B cell (primary cell): ENCODE data around the gene GPATCH1. TPM values are rescaled to one million over a fixed set of nuclear protein-coding genes. Genes with fewer than 3 reads are reported as not detected.
A peak's percentile ranks its signal among the peaks of the same experiment; 100 is the strongest.

Source experiments
- ATAC-seq: fragments of 200-7000 bp; cut with Tn5 transposase; one replicate; pipeline ENCODE4 v1.10.0; 2021; ENCODE audit warnings: low read depth, mild to moderate bottlenecking, moderate number of reproducible peaks, moderate library complexity
- CTCF ChIA-PET: fragments of 350-600 bp; sonication (Branson Sonifier 250); formaldehyde crosslinking; loops from one replicate; lab custom pipeline; 2021; ENCODE audit warnings: antibody characterized with exemption, inconsistent platforms; lab: Charles Lee
- POLR2A ChIA-PET: fragments of 350-600 bp; sonication (Branson Sonifier 250); formaldehyde crosslinking; loops from one replicate; lab custom pipeline; 2021; ENCODE audit warnings: antibody characterized with exemption; lab: Charles Lee
- DNase-seq: peaks from one replicate; pipeline ENCODE4 v3.0.0; 2013
- H2AFZ ChIP-seq: 2 replicates; pipeline ENCODE4 v1.6.1; 2012; ENCODE audit warnings: mild to moderate bottlenecking, low read depth, low read length; ENCODE audit not compliant: insufficient read depth, poor library complexity, severe bottlenecking
- H3K27ac ChIP-seq, 2 donors: 1 replicate in 1 of 2; 2 replicates in 1 of 2; pipeline ENCODE4 v1.5.1; 2012 to 2013; ENCODE audit warnings: low read length in 2 of 2, mild to moderate bottlenecking in 2 of 2, moderate library complexity in 1 of 2
- H3K27me3 ChIP-seq, 4 experiments: fragments of 200-600 bp in 1 of 4; sonication (generic) in 1 of 4; replicated peaks in 1 of 4; 1 replicate in 2 of 4; 2 replicates in 2 of 4; pipeline versions ENCODE4 v1.6.1 to v1.7.0; 2013 to 2016; ENCODE audit warnings: low read length in 3 of 4, mild to moderate bottlenecking in 2 of 4, mixed read lengths in 1 of 4, moderate library complexity in 1 of 4; ENCODE audit not compliant: insufficient read depth in 4 of 4, control insufficient read depth in 3 of 4; ENCODE audit errors: control extremely low read depth in 1 of 4
- H3K36me3 ChIP-seq, 2 experiments: replicated peaks in 1 of 2; 1 replicate in 1 of 2; 2 replicates in 1 of 2; pipeline versions ENCODE4 v1.6.1 to v1.7.1; 2013; ENCODE audit warnings: low read length in 1 of 2; ENCODE audit not compliant: insufficient read depth in 2 of 2, control insufficient read depth in 1 of 2; ENCODE audit errors: control extremely low read depth in 1 of 2, extremely low read depth in 1 of 2
- H3K4me1 ChIP-seq, 2 donors: fragments of 200-600 bp in 1 of 2; sonication (generic) in 1 of 2; 1 replicate in 1 of 2; 2 replicates in 1 of 2; pipeline versions ENCODE4 v1.5.1 to v1.6.1; 2013 to 2017; ENCODE audit warnings: low read length in 2 of 2; ENCODE audit not compliant: control insufficient read depth in 2 of 2, insufficient read depth in 2 of 2
- H3K4me2 ChIP-seq: replicated peaks from 2 replicates; pipeline ENCODE3; 2012; ENCODE audit warnings: mild to moderate bottlenecking, low read depth, low read length; ENCODE audit not compliant: poor library complexity, severe bottlenecking
- H3K4me3 ChIP-seq, 5 experiments: fragments of 200-600 bp in 1 of 5; sonication (generic) in 1 of 5; 1 replicate in 3 of 5; 2 replicates in 2 of 5; pipeline versions ENCODE4 v1.5.1 to v1.7.0; 2011 to 2016; ENCODE audit warnings: low read length in 4 of 5, mild to moderate bottlenecking in 4 of 5, low read depth in 2 of 5, control low read depth in 1 of 5, moderate library complexity in 1 of 5; ENCODE audit not compliant: insufficient read depth in 1 of 5; ENCODE audit errors: control extremely low read depth in 1 of 5, extremely low read depth in 1 of 5
- H3K79me2 ChIP-seq: fragments of 200-600 bp; sonication (generic); one replicate; pipeline ENCODE4 v1.6.0; 2016; ENCODE audit warnings: low read length; ENCODE audit not compliant: control insufficient read depth, insufficient read depth
- H3K9ac ChIP-seq: fragments of 200-600 bp; sonication (generic); 2 replicates; pipeline ENCODE4 v1.6.1; 2017; ENCODE audit warnings: mild to moderate bottlenecking, low read length, moderate library complexity
- H3K9me3 ChIP-seq, 3 donors: one replicate each; pipeline versions ENCODE4 v1.6.1 to v1.7.1; 2013; ENCODE audit warnings: low read length in 2 of 3; ENCODE audit not compliant: control insufficient read depth in 2 of 3, insufficient read depth in 1 of 3; ENCODE audit errors: control extremely low read depth in 1 of 3
- H4K20me1 ChIP-seq: 2 replicates; pipeline ENCODE4 v1.6.0; 2012; ENCODE audit warnings: mild to moderate bottlenecking, low read length; ENCODE audit not compliant: insufficient read depth, control insufficient read depth, poor library complexity, severe bottlenecking
- H3K27ac Mint-ChIP-seq: one replicate; pipeline ENCODE4 v1.8.0; 2021; ENCODE audit warnings: mixed read lengths
- H3K27me3 Mint-ChIP-seq: one replicate; pipeline ENCODE4 v1.8.0; 2021; ENCODE audit warnings: mixed read lengths
- H3K4me1 Mint-ChIP-seq: one replicate; pipeline ENCODE4 v1.8.0; 2021; ENCODE audit warnings: mixed read lengths
- H3K4me3 Mint-ChIP-seq: one replicate; pipeline ENCODE4 v1.8.0; 2021; ENCODE audit warnings: mixed read lengths
- H3K9me3 Mint-ChIP-seq: one replicate; pipeline ENCODE4 v1.8.0; 2022; ENCODE audit warnings: mixed read lengths; ENCODE audit not compliant: insufficient read depth
- EZH2 ChIP-seq: IDR thresholded peaks from 2 replicates; pipeline ENCODE4 v1.6.1; 2012; ENCODE audit warnings: borderline replicate concordance, low read depth, mild to moderate bottlenecking, moderate library complexity, low read length; ENCODE audit not compliant: insufficient read depth, poor library complexity, severe bottlenecking
- WGBS: methylation state at CpG from one replicate; pipeline ENCODE4 v1.1.5; 2013; ENCODE audit warnings: missing lambda C conversion rate; ENCODE audit not compliant: insufficient coverage; 5-methylcytosine and 5-hydroxymethylcytosine counted together
- intact Hi-C: fragments of 100-400 bp; cut with micrococcal nuclease; formaldehyde crosslinking; loops from one replicate; pipeline ENCODE4 v1.10.0; 2022
- polyA plus RNA-seq: library from polyadenylated mRNA; depleted of rRNA; stranded (reverse); fragments of >200 nt; gene quantifications from 2 replicates; pipeline ENCODE4 v1.2.3, GENCODE V29; 2012
- total RNA-seq, 2 donors: library from RNA; stranded (reverse); fragments of 120-200 nt in 1 of 2; gene quantifications; 1 replicate in 1 of 2; 2 replicates in 1 of 2; pipeline versions ENCODE4 v1.2.3 to v1.2.4, GENCODE V29; 2013 to 2022
- TF ChIP-seq, protein P1 (sequence below): fragments of 200-600 bp; IDR thresholded peaks from one replicate; pipeline ENCODE4 v1.8.0; 2022; ENCODE audit warnings: antibody characterized with exemption, mild to moderate bottlenecking

GPATCH1 gene
- total and polyA plus RNA-seq, 2 donors (not counting 1 experiment from before 2014, with no cell fraction given) = 9.9 to 14.6 TPM

DNA sequence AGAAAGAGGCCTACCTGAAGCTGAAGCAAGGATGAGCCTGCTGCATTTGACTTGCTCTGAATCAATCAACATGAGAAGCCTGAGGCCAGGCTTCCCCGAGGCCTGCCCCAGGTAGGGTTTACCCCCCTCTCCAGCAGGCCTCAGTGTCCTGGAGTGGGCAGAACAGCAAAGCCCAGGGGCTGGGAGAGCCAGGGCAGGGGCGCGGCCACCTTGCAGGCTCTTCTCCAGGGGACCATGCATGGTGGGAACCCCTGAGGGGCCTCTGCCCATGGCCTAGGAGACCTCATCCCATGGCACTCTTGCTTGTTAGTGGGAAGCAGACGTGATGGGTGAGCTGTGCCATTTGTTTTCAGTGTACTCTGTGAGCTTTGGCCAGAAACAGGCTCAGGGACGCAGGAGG is 93.2 kb downstream of the GPATCH1 start:
- Histone ChIP-seq H3K9me3 (no peaks in the 10 kb centered on the region), H3K9ac (no peak overlapping the region), H3K4me1 (peaks cover 12 to 37% of the 10 kb centered on the region in 2 donors), H3K27me3 (no peaks in the 10 kb centered on the region), H3K27ac (no peak overlapping the region), H3K36me3 (no peaks in the 10 kb centered on the region), H3K79me2 (peaks cover 14% of the 10 kb centered on the region), H4K20me1 (no peaks in the 10 kb centered on the region), H3K4me3 (no peak overlapping the region), H3K4me2 (no peak overlapping the region), H2AFZ (no peak overlapping the region)
- intact Hi-C loops = no loop called here
- H3K4me1 Mint-ChIP-seq = peaks cover 32% of the 10 kb centered on the region
- H3K27ac Mint-ChIP-seq = no peak overlapping the region
- POLR2A ChIA-PET = no interaction called here
- no peak overlapping the region for H3K4me3 Mint-ChIP-seq
- peaks cover 3% of the 10 kb centered on the region for H3K27me3 Mint-ChIP-seq
- CTCF ChIA-PET = interaction anchor here (2.3 kb wide), 1 partner anchor 10 kb away, joined by 9 read pairs; no protein-coding TSS in a partner anchor
- no peaks in the 10 kb centered on the region for H3K9me3 Mint-ChIP-seq
- DNase-seq = no peak
- TF ChIP-seq EZH2 = no peak
- TF ChIP-seq, protein P1, sequence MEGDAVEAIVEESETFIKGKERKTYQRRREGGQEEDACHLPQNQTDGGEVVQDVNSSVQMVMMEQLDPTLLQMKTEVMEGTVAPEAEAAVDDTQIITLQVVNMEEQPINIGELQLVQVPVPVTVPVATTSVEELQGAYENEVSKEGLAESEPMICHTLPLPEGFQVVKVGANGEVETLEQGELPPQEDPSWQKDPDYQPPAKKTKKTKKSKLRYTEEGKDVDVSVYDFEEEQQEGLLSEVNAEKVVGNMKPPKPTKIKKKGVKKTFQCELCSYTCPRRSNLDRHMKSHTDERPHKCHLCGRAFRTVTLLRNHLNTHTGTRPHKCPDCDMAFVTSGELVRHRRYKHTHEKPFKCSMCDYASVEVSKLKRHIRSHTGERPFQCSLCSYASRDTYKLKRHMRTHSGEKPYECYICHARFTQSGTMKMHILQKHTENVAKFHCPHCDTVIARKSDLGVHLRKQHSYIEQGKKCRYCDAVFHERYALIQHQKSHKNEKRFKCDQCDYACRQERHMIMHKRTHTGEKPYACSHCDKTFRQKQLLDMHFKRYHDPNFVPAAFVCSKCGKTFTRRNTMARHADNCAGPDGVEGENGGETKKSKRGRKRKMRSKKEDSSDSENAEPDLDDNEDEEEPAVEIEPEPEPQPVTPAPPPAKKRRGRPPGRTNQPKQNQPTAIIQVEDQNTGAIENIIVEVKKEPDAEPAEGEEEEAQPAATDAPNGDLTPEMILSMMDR = no peak
- WGBS = 100% methylated on average over 3 of the region's 5 CpGs
- no peak for ATAC-seq

DNA sequence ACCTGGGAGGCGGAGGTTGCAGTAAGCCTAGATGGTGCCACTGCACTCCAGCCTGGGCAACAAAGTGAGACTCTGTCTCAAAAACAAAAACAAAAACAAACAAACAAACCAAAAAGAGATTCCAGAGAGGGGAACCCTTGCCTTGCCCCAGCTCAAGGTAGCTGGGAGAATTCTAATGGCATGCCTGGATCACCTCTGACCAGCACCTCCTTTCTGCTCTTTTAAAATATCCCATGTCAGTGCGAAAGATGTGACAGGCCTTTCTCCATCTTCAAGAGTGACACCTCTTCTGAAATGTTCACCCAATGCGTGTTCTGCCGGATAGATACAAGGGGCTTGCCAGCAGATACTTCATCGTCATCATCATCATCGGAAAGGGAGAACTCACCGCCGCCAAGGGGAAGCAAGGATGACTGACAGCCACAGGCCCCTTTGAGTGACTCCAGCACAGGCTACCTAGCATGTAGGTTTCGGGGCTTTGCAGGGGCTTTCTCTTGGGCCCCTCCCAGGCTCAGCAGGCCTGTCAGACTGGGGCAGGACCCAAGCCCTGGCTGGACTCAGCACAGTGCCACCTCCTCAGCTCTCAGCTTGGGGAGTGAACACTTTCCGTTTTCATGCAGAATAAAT is 94.3 kb downstream of the GPATCH1 start:
- no peak overlapping the region for H2AFZ ChIP-seq
- intact Hi-C loops = no loop called here

More for the DNA sequence above, 94.3 kb downstream of the GPATCH1 start:
- Mint-ChIP-seq H3K4me3 (peak overlapping the region; percentile 97), H3K27me3 (peaks cover 3% of the 10 kb centered on the region), H3K9me3 (no peaks in the 10 kb centered on the region), H3K4me1 (peaks cover 32% of the 10 kb centered on the region), H3K27ac (peak overlapping the region; percentile 65)
- H4K20me1 ChIP-seq = no peaks in the 10 kb centered on the region
- peak overlapping the region; percentile 87 for H3K4me2 ChIP-seq
- H3K79me2 ChIP-seq = peaks cover 14% of the 10 kb centered on the region
- no peak overlapping the region for H3K27ac ChIP-seq
- ChIA-PET POLR2A (no interaction called here), CTCF (interaction anchor here (2.3 to 3.1 kb wide), 2 partner anchors 9 to 31 kb away, joined by 9 to 14 read pairs; no protein-coding TSS in a partner anchor)
- TF ChIP-seq EZH2 = no peak
- TF ChIP-seq, protein P1 = no peak
- no peak overlapping the region for H3K9ac ChIP-seq
- H3K36me3 ChIP-seq = no peaks in the 10 kb centered on the region
- H3K4me1 ChIP-seq = peaks cover 12 to 37% of the 10 kb centered on the region in 2 donors
- ATAC-seq (no peak), DNase-seq (no peak)
- H3K9me3 ChIP-seq = no peaks in the 10 kb centered on the region
- WGBS = over 99% methylated on average over 8 of the region's 10 CpGs
- no peak overlapping the region for H3K4me3 ChIP-seq
- H3K27me3 ChIP-seq = no peaks in the 10 kb centered on the region
